UCSD-AML1 (cell line): ENCODE data around the gene RPL22.
A peak's percentile ranks its signal among the peaks of the same experiment; 100 is the strongest.

ENCODE experiments used
- DNase-seq: peaks from one replicate; lab custom pipeline; 2025; ENCODE audit not compliant: unreplicated experiment; lab: John Stamatoyannopoulos, UW

The RPL22 gene

DNA sequence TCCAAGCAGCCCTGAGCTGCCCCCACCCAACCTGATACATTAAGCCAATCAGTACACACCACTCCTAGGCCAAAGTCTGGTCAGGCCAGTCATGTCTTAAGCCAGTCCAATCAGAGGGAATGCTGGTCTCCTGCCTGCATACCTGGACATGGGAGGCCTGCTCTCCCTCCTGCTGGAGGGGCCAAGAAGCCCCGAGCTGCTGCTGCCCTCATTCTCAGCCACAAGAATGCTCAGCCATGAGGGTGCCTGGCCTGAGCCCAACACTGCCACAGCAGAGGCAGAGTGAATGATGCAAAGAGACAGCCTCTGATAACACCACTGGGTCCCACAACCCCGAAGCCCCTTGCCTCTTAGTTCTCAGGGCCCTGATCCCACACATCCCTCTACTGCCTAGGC, 42.3 kb downstream of the RPL22 start:
- no peak for DNase-seq

DNA sequence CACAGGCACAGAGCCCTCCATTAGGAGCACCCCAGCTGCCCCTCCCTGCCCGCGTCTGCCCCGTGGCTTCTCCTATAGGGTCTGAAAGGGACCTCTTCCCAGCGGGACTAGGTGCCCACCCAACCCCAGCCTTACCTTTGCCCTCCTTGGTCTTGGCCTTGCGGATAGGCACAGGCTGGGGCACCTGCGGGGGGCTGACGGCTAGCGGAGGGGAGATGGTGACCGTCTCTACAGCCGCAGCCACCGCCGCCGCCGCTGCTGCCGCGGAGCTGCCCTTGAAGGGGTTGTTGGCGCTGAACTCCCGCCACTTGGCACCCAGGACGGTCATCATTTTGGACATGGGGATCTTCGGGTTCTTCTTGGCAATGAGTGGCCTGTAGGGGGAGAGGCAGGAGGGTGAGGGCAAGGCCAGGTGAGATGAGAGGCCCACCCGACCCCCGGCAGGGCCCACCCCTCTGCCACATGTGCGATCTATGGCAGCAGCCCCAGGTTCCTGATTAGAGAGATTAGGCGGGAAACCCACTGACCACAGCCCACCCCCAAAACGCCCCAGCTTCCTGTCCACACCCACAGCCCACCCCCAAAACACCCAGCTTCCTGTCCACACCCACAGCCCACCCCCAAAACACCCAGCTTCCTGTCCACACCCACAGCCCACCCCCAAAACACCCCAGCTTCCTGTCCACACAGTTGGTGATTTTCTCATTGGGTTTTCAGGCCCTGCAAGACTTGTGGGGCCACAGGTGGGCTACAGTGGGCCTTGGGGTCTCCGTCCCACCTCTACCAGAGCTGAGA, 44.7 kb downstream of the RPL22 start:
- DNase-seq: peak; percentile 21

DNA sequence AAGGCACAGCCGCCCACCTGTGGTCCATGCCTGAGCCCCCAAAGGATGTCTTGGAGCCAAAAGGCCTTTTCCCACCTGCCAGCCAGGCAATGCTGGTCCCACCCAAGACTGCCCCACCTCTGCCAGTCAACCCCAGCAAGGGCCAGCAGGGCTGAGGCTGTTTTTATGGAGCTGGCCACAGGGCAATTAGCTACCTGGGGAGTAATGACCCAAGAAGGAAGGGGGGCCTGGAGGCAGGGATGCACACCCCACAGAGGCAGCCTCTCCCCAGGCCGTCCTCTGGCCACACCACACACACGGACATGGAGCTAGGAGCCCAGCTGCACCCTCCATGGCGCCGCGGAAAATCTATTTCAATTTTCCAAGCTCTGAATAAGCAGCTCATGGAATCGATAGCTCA, 46.5 kb downstream of the RPL22 start:
- no peak for DNase-seq

DNA sequence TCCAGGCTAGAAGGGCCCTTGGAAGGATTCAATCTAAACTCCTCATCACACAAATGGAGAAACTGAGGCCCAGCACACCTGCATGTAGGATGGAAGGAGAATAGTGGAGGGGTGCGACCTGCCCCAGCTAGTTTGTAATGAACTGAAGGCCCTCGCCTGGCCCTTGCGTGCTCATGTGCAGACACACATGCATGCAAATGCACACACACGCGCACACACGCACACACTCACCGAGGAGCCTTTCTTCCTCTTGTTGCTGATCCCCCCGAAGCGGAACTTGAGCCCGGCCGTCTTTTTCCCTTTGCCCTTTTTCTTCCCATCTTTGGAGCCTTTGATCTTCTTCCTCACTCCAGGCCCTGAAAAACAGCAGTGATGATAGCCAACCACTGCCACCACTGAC, 47.2 kb downstream of the RPL22 start:
- DNase-seq: no peak

DNA sequence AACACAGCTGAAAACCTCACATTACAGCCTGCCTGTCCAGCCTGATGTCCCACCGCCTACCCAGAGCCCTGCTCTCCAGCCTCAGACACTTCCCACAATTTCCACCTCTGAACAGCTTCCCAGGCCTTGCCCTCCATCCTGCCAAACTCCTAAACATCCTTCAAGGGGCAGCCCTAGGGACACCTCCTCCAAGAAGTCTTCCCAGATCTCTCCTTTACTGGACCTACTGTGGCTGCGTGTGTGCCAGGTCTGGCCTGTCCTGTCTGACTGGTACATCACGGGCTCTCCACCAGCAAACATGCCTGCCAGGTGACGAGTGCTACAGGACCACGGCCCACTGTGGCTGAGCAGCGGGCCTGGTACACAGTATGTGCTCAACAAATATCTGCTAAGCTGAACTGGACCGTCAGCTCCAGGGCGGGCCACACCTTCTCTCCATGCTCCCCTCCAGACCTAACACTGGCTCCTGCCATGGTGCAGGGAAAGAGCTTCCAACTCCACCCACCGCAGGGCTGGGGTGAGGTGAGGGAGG, 48.0 kb downstream of the RPL22 start:
- no peak for DNase-seq

DNA sequence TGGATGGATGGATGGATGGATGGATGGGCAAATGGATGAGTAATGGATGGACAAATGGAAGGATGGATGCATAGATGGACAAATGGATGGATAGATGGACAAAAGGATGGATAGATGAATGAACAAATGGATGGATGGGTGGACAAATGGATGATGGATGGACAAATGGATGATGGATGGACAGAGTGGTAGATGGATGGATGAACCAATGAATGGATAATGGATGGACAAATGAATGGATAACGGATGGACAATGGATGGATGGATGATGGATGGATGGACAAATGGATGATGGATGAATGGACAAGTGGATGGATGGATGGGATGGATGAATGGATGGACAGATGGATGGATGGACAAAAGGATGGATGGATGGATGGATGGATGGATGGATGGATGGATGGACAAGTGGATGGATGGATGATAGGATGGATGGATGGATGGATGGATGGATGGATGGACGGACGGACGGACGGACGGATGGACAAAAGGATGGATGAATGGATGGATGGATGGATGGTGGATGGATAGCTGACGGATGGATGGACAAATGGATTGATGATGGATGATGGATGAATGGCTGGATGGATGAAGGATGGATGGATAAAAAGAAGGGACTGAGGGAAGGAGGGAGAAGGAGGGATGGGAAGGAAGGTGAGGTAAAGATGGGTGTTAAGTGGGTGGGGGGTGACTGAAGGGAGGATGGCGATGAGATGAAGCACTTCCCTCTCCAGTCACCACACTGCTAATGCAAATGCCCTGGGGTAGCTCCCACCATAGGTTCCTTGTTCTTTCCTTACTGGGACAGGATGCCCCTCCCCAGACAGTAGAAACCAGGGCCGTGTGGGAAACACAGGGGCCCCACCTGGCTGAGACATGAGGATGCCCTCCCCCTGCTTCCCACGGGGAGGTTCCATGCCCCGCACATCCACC, 49.1 kb downstream of the RPL22 start:
- DNase-seq: no peak

DNA sequence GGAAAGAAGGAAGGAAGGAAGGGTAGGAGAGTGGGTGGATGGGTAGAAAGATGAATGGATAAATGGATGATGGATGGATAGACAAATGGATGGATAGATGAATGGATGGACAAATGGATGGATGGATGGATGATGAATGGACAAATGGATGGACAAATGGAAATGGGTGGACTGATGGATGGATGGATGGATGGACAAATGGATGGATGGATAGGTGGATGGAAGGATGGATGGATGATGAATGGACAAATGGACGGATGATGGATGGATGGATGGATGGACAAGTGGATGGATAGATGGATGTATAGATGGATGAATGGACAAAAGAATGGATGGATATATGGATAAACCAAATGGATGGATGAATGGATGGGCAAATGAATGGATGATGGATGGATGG, 49.8 kb downstream of the RPL22 start:
- DNase-seq: no peak

DNA sequence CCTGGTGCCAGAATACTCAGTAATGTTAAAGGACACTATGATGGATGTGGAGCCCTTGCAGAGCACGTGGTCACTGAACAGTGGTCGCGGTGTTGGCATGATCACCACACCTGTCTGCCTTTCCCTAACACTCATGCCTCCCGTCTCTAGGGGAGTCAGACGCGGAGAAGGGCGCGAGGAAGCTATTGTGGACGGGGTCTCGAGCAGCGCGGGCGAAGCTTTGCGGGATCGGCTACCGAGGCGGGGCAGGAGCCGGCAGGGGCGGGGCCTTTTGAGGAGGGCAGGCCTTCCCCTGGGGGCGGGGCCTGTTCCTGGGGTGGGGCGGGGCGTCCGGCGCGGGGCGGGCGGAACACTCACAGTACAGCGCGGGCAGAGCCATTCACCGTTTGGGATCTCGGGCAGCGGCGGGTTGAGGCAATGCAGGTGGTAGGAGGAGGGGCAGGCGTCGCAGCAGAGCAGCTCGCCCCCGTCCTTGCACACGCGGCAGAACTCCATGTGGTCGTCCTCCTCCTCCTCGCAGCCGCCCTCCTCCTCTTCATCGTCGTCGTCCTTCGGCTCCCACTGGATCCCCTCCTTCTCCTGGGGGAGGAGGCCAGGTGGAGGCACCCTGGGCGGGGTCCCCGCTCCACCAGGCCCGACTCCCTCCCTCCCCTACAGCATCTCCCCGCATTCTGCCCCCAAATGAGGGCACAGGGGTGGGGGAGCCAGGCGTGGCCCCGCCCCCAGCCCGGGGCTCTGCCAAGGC, 50.7 kb downstream of the RPL22 start:
- no peak for DNase-seq

DNA sequence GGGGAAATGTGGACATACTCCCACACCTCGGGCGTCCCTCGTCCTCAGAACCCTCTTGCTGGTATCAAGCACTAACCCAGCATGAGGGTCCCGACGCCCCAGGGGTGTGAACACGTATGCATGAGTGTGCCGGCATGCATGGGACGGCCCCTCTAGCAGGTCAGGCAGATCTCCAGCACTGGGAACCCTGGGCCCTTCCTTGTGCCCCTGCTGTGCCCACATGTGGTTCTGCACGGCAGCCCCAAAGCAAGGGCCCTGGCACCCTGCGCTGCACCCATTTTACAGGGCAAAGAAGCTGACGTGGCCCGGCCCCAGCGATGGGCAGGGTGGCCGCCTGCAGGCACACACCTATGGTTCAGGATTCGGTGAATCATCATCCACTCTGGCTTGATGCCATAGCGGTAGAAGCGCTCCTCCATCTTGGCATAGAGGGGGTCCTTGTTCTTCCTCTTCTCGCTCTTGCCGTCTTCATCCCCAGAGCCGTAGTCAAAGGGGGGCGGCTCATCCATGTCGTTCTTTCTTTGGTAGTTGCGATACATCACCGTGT, 53.5 kb downstream of the RPL22 start:
- DNase-seq: no peak

DNA sequence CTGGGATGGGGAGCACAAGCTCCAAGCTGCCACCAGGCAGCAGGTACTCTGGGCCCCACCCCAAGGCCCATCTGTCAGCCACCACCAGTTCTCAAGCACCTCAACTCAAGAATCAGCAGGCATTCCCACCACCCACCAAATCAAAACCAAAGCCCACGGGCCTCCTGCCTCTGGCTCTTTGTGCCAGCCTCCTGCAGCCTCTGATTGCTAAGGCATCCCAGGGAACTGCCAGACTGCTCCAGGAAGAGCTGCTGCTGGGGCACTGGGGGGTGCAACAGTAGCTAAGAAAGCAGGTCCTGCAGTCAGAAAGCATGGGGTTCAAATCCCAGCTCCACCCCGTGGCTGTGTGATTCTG, 54.0 kb downstream of the RPL22 start:
- no peak for DNase-seq

DNA sequence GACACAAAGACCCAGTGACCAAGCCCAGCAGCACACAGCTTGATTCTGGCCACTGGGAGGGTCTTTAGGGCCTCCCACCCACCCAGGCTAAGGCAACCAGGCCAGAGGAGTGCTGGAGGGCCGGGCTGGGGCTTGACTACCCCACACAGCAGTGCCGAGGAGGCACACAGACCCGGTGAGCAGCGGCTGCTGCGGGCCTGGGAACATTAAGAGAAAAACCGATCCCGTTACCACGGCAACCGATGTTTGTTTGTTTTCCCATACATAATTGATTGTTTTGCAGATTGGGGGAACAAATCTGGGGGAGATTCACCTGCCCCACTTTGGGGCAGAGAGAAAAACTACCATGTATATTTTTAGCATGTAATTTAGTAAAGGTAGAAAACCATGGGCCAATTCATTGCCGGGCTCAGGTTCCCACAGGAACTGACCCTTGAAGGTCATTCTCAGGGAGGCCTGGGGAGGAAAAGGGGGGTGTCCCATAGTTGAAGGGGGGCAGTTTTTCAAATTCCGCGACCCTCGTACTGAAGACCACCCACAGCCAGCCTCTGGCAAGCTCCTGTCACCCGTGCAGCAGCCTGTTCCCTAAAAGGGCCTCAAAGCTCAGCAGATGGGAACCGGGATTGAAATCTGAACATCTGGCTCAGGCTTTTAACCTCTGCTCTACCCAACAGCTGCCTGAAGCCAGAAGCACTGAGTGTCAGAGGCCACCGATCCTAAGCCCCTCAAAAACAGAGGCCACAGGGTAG, 54.6 kb downstream of the RPL22 start:
- no peak for DNase-seq

DNA sequence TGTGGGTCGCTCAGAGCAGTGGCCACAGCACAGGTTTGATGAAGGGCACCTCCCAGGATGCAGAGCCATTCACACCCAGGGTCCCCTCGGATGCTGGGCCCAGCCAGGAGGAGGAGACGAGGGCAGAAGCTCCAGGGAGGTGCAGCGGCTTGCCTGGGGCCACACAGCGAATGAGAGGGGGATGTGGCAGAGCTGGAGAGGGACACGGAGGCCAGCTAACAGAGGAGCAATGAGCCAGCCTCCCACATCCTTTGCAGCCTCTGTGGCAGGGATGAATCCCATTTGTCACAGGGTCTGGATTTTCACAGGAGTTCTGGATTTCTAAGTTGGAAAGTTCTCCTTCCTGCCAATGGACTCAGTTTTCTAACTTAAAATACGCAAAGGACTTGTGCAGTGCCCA, 55.2 kb downstream of the RPL22 start:
- DNase-seq: no peak

DNA sequence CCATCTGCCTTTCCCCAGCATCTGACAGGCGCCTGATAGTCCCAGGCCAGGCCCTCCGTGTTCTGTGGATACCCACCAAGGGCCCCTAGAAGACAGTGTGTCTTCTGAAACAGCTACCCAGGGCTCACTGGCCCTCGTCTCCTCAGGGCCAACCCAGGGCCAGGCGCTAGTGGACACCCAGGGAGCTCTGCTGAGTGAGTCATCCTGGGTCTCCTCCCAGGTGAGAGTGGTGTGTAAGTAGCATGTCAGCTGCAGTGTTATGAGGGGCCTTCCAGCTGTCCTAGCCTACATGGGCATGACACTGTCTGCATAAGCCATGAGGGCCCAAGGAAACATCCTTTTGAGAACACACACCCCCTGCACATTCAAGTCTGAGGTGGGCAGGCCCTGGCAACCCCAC, 56.0 kb downstream of the RPL22 start:
- no peak for DNase-seq

DNA sequence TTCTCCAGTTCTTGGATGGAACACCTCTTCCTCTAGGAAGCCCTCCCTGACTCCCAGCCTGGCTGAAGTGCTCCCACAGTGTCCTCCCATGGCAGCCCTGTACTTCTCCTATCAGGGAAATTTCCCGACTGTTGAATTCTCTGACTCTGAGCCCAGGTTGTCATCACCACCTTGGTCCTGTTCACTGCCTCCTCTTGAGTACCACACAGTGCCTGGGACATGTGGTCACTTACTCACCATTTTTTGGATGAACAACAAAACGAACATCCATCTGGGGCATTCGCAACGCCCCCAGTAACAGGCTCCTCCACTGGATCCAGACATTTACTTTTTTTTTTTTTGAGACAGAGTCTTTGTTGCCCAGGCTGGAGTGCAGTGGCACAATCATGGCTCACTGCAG, 56.7 kb downstream of the RPL22 start:
- DNase-seq: no peak

DNA sequence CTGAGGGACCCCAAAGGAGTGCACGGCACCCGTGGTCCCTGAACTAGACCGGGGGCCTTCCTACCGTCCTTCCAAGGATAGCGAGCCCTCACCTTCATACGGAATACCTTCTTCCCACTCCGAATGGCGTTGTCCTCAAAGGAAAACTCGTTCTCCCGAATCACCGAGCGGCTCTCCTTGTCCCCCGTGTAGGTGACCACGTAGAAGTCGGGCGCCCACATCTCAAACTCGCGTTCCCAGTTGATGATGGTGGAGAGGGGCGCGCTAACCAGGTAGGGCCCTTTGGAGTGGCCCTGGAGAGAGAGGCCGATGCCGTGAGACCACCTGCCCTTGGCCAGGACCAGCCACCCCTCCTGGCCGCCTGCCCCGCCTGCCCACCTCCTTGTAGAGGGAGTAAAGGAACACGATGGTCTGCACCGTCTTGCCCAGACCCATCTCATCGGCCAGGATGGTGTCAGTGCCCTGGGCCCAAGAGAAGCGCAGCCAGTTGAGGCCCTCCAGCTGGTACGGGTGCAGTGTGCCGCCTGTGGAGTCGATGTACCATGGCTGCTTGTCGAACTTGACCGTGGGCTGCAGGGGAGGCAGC, 57.3 kb downstream of the RPL22 start:
- DNase-seq: no peak

DNA sequence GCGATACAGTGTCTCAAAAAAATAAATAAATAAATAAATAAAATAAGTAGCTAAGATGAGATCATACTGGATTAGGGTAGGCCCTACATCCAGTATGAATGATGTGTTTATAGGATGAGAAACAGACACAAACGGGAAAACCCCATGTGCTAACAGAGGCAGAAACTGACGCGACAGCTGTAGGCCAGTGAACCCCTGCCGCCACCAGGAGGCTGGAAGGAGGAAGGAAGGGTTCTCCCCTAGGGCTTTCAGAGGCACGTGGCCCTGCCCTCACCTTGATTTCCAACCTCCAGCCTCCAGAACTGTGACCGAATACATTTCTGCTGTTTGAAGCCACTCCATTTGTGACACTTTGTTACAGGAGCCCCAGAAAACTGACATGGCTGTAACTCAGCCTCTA, 57.8 kb downstream of the RPL22 start:
- peak; percentile 29 for DNase-seq

DNA sequence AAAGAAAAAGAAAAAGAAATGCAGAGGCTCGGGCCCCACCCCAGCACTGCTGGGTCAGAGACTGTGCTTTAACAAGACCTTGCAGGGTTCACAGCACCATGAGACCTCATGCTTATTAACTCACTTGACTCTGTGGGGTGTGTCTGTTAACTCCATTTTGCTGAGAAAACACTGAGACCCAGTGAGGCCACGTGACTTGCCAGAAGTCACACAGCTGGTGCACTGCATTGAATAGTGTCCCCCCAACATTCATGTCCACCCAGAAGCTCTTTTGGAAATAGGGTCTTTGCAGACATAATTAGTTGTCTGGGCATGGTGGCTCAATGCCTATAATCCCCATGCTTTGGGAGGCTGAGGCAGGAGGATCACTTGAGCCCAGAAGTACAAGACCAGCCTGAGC, 59.0 kb downstream of the RPL22 start:
- DNase-seq: no peak

DNA sequence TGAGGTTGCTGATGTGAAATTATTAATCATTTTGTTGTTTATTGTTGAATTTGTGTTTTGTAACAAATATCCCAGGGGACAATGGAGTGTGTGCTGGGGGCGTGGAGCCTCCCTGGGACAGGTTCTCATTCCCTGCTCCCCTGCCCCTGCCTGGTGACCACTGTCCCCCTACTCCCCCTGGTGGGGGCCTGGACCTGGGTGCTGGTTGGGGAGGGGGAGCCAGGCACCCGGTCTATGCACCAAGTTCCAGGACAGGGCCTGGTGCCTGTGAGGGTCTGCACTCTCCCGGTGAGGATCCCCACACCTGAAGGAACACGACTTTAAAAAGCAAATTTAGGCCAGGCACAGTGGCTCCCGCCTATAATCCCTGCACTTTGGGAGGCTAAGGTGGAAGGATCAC, 61.6 kb downstream of the RPL22 start:
- no peak for DNase-seq

DNA sequence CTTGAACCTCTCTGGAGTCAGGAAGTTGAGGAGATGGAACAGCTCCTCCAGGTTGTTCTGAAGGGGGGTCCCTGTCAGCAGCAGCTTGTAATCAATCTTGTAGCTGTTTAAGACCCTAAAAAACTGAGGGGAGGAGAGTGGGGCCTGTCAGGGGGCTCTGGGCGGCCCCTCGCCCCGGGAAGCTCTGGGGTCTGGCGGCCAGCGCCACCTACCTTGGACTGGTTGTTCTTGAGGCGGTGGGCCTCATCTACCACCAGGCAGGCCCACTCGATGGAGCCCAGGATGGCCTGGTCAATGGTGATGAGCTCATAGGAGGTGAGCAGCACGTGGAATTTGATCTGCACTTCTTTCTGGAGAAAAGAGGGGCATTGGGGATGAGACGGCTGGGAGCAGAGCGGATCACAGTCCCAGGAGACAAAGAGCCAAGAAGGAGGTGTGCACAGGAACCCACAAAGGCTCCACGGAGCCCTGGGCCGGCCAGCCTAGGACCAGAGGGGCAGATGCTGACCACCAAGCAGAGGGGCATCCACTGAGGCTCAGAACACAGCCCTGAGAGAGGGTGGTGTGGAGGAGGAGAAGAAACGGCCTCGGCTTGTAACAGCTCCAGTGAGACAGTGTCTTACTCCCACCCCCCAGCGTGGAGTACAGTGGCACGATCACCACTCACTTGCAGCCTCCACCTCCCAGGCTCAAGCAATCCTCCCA, 62.7 kb downstream of the RPL22 start:
- DNase-seq: no peak
